Mesenchymal stem cell (in vitro differentiated cells and primary cell): ENCODE data around the gene KIF6.

ENCODE experiments used
- DNase-seq: peaks from one replicate; pipeline ENCODE4 v3.0.0-alpha.2; 2013
- H2AFZ ChIP-seq: one replicate; pipeline ENCODE4 v1.6.1; 2013; ENCODE audit warnings: low read depth, mild to moderate bottlenecking, control low read depth, inconsistent platforms, low read length, moderate library complexity
- H2AK5ac ChIP-seq: 2 replicates; pipeline ENCODE4 v1.6.1; 2013; ENCODE audit warnings: low read length, moderate library complexity, mild to moderate bottlenecking, inconsistent platforms; ENCODE audit not compliant: severe bottlenecking
- H2BK120ac ChIP-seq: one replicate; pipeline ENCODE4 v1.6.1; 2013; ENCODE audit warnings: low read depth, mild to moderate bottlenecking, inconsistent platforms, low read length, moderate library complexity
- H2BK12ac ChIP-seq, 2 experiments: one replicate each; pipeline ENCODE4 v1.6.1; 2013; ENCODE audit warnings: inconsistent platforms in 2 of 2, low read length in 2 of 2, mild to moderate bottlenecking in 2 of 2, moderate library complexity in 2 of 2, control low read depth in 1 of 2
- H2BK15ac ChIP-seq: one replicate; pipeline ENCODE4 v1.6.1; 2013; ENCODE audit warnings: mild to moderate bottlenecking, low read depth, inconsistent platforms; ENCODE audit not compliant: poor library complexity, severe bottlenecking
- H2BK5ac ChIP-seq: 2 replicates; pipeline ENCODE4 v1.6.1; 2013; ENCODE audit warnings: low read depth, mild to moderate bottlenecking, low read length, control low read depth, inconsistent platforms; ENCODE audit not compliant: poor library complexity, severe bottlenecking
- H3K14ac ChIP-seq, 2 experiments: one replicate each; pipeline ENCODE4 v1.6.1; 2013; ENCODE audit warnings: inconsistent platforms in 2 of 2, low read length in 2 of 2, control low read depth in 1 of 2, mild to moderate bottlenecking in 1 of 2, moderate library complexity in 1 of 2
- H3K18ac ChIP-seq, 2 experiments: one replicate each; pipeline ENCODE4 v1.6.1; 2013; ENCODE audit warnings: inconsistent platforms in 2 of 2, low read length in 2 of 2, control low read depth in 1 of 2, low read depth in 1 of 2, mild to moderate bottlenecking in 1 of 2
- H3K23ac ChIP-seq, 2 experiments: one replicate each; pipeline ENCODE4 v1.6.1; 2013; ENCODE audit warnings: inconsistent platforms in 2 of 2, low read length in 2 of 2, mild to moderate bottlenecking in 2 of 2, moderate library complexity in 2 of 2, control low read depth in 1 of 2
- H3K27ac ChIP-seq: 2 replicates; pipeline ENCODE4 v1.5.1; 2013; ENCODE audit warnings: mild to moderate bottlenecking, moderate library complexity, low read length, control low read depth, inconsistent platforms; ENCODE audit not compliant: poor library complexity, severe bottlenecking
- H3K27me3 ChIP-seq, 2 experiments: 2 replicates each; pipeline versions ENCODE4 v1.6.1 to v1.7.0; 2013; ENCODE audit warnings: low read length in 2 of 2, mild to moderate bottlenecking in 2 of 2, moderate library complexity in 2 of 2, control low read depth in 1 of 2, inconsistent platforms in 1 of 2; ENCODE audit not compliant: control insufficient read depth in 1 of 2, insufficient read depth in 1 of 2
- H3K36me3 ChIP-seq, 2 experiments: 2 replicates each; pipeline versions ENCODE4 v1.6.1 to v1.7.0; 2013; ENCODE audit warnings: low read length in 2 of 2, control low read depth in 1 of 2, inconsistent platforms in 1 of 2, low read depth in 1 of 2, mild to moderate bottlenecking in 1 of 2; ENCODE audit not compliant: insufficient read depth in 2 of 2, control insufficient read depth in 1 of 2
- H3K4ac ChIP-seq, 2 experiments: one replicate each; pipeline ENCODE4 v1.6.1; 2013; ENCODE audit warnings: inconsistent platforms in 2 of 2, low read length in 2 of 2, mild to moderate bottlenecking in 2 of 2, moderate library complexity in 2 of 2, control low read depth in 1 of 2, low read depth in 1 of 2
- H3K4me1 ChIP-seq: 2 replicates; pipeline ENCODE4 v1.6.1; 2013; ENCODE audit warnings: low read depth, low read length, control low read depth; ENCODE audit not compliant: control insufficient read depth, insufficient read depth
- H3K4me2 ChIP-seq: 2 replicates; pipeline ENCODE4 v1.6.1; 2013; ENCODE audit warnings: low read length, mild to moderate bottlenecking, inconsistent platforms; ENCODE audit not compliant: poor library complexity, severe bottlenecking
- H3K4me3 ChIP-seq, 2 experiments: 2 replicates each; pipeline versions ENCODE4 v1.5.1 to v1.7.0; 2013; ENCODE audit warnings: low read length in 2 of 2, mild to moderate bottlenecking in 2 of 2, control low read depth in 1 of 2, low read depth in 1 of 2; ENCODE audit not compliant: insufficient read depth in 1 of 2
- H3K79me1 ChIP-seq: replicated peaks from 2 replicates; pipeline ENCODE4 v1.6.1; 2013; ENCODE audit warnings: mild to moderate bottlenecking, control low read depth, low read length, inconsistent platforms; ENCODE audit not compliant: poor library complexity, severe bottlenecking
- H3K9ac ChIP-seq: 2 replicates; pipeline ENCODE4 v1.7.0; 2013; ENCODE audit warnings: mild to moderate bottlenecking, low read length, moderate library complexity
- H3K9me3 ChIP-seq: 2 replicates; pipeline ENCODE4 v1.7.0; 2013; ENCODE audit warnings: mild to moderate bottlenecking, low read length; ENCODE audit not compliant: control insufficient read depth
- H4K8ac ChIP-seq: one replicate; pipeline ENCODE4 v1.6.1; 2013; ENCODE audit warnings: inconsistent platforms, mild to moderate bottlenecking, low read length, moderate library complexity
- H4K91ac ChIP-seq: one replicate; pipeline ENCODE4 v1.6.1; 2013; ENCODE audit warnings: mild to moderate bottlenecking, low read length, inconsistent platforms
- WGBS: methylation state at CpG from one replicate; pipeline ENCODE4 v1.1.7; 2013; ENCODE audit warnings: mixed read lengths; 5-methylcytosine and 5-hydroxymethylcytosine counted together

The KIF6 gene

DNA sequence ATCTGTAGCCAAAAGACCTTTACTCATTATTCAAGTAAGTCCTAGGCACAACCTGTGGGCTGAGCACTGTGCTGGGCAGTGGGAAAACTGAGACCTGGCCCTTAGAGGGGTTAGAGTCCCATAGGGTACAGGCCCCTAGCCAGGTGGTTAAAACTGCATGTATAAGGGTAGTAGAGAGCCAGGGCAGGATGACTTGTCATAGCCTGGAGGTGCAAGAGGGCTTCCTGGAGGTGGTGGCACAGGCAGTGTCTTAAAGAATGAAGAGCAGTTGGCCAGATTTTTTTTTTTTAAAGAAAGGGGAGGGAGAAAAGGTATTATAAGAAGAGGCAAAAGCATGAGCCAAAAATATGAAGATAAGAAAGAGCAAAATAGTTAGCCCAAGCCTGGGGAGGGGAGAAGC, 226.2 kb downstream of the KIF6 start:
- Histone ChIP-seq H2BK15ac (peak overlapping the region; percentile 40), H3K9me3 (peaks cover 37% of the 10 kb centered on the region), H3K36me3 (no peaks in the 10 kb centered on the region), H2BK12ac (no peak overlapping the region), H3K9ac (no peak overlapping the region), H3K4me3 (no peak overlapping the region), H3K14ac (no peak overlapping the region), H4K8ac (no peak overlapping the region), H2AK5ac (no peak overlapping the region), H3K4ac (no peak overlapping the region), H3K27ac (no peak overlapping the region), H4K91ac (peak overlapping the region; percentile 49), H3K27me3 (no peaks in the 10 kb centered on the region), H3K79me1 (no peaks in the 10 kb centered on the region), H3K18ac (peak overlapping the region in 1 of 2 experiments; percentile 19), H2BK120ac (no peak overlapping the region), H3K4me2 (no peak overlapping the region), H2BK5ac (no peak overlapping the region), H3K23ac (no peak overlapping the region), H2AFZ (no peak overlapping the region), H3K4me1 (peaks cover 2% of the 10 kb centered on the region)
- no peak for DNase-seq

DNA sequence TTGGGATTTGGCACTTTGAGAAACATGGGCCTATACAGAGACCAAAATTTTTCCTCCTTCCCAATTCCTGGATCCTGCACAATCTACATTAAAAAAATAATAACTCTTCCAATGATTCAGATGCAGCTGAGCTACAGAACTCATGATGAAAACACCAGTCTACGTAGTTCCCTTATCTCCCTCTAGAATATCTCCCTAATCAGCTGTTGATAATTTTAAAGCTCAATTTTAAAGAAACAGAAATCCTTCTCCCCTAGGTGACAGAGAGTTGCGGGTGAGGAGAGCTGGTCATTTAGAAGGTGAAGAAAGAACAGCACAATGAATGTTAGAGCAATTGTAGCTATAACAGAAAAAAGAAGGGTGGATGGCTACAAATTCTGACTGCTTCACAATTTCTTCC, 227.1 kb downstream of the KIF6 start:
- Histone ChIP-seq H3K27me3 (no peaks in the 10 kb centered on the region), H2BK120ac (no peak overlapping the region), H2AK5ac (no peak overlapping the region), H4K8ac (no peak overlapping the region), H2BK12ac (no peak overlapping the region), H3K79me1 (no peaks in the 10 kb centered on the region), H3K36me3 (no peaks in the 10 kb centered on the region), H3K14ac (no peak overlapping the region), H3K4me1 (peaks cover 2% of the 10 kb centered on the region), H2BK5ac (no peak overlapping the region), H3K9ac (no peak overlapping the region), H3K4me2 (no peak overlapping the region), H3K23ac (no peak overlapping the region), H3K18ac (no peak overlapping the region), H3K9me3 (peaks cover 35% of the 10 kb centered on the region), H3K27ac (no peak overlapping the region), H2BK15ac (no peak overlapping the region), H3K4me3 (no peak overlapping the region), H4K91ac (no peak overlapping the region), H2AFZ (no peak overlapping the region), H3K4ac (no peak overlapping the region)
- WGBS = 78% methylated on average over 2 of the region's 2 CpGs
- DNase-seq = no peak

DNA sequence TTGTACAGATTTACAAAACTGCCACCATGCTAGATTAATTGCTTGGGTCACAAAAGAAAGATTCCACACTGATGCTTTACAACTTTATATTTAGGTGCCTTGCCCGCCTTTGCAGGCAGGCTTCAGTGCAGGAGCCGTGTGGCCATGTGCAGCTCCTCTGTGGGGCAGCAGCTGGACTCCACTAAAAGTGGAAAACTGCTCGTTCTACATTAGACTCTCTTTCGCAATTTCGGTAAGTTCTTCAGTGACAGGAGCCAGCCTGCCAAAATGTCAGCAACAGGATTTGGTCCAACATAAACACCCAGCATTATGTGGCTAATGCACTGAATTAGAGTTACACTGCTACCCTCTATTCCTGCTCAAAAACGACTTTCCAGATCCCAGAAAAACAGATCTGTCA, 228.3 kb downstream of the KIF6 start:
- no peak overlapping the region for H4K91ac ChIP-seq
- no peak overlapping the region for H2BK5ac ChIP-seq
- peak overlapping the region in 1 of 2 experiments; percentile 94 for H2BK12ac ChIP-seq
- no peak overlapping the region for H3K4me2 ChIP-seq
- peak overlapping the region in 1 of 2 experiments; percentile 45 for H3K18ac ChIP-seq
- H3K14ac ChIP-seq = no peak overlapping the region
- H3K4ac ChIP-seq = no peak overlapping the region
- no peak overlapping the region for H3K27ac ChIP-seq
- no peak overlapping the region for H2AK5ac ChIP-seq
- no peak overlapping the region for H3K23ac ChIP-seq
- peak; percentile 85 for DNase-seq
- no peaks in the 10 kb centered on the region for H3K36me3 ChIP-seq
- peak overlapping the region; percentile 90 for H2BK120ac ChIP-seq
- H2AFZ ChIP-seq = no peak overlapping the region
- no peaks in the 10 kb centered on the region for H3K27me3 ChIP-seq
- H3K4me1 ChIP-seq = peaks cover 2% of the 10 kb centered on the region
- WGBS = 28% methylated on average over 5 of the region's 6 CpGs
- H2BK15ac ChIP-seq = no peak overlapping the region
- H3K4me3 ChIP-seq = no peak overlapping the region
- peaks cover 23% of the 10 kb centered on the region for H3K9me3 ChIP-seq
- no peak overlapping the region for H3K9ac ChIP-seq
- no peak overlapping the region for H4K8ac ChIP-seq
- no peaks in the 10 kb centered on the region for H3K79me1 ChIP-seq

DNA sequence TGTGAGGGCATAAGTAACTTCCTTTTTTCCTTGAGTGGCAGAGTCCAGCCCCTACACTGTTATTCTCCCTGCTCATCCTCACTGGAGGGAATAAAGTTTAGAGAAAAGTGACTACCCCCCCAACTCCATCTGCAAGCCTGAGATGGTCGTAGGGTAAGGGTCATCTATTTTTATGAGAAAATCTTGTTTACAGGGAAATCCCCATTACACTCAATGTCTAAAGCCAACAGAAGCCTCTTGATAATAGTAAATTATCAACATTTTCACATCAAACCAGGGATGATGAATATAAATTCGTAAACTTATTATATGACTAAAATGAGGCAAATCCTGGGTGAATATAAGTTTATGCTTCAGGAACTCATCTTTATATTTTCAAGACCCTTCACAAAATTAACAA, 228.8 kb downstream of the KIF6 start:
- no peak overlapping the region for H3K27ac ChIP-seq
- no peak overlapping the region for H4K8ac ChIP-seq
- H2BK5ac ChIP-seq = no peak overlapping the region
- peak overlapping the region in 1 of 2 experiments; percentile 24 for H2BK12ac ChIP-seq
- peaks cover 18% of the 10 kb centered on the region for H3K9me3 ChIP-seq
- H3K27me3 ChIP-seq = no peaks in the 10 kb centered on the region
- DNase-seq = peak; percentile 26
- H2AFZ ChIP-seq = no peak overlapping the region
- H3K4ac ChIP-seq = no peak overlapping the region
- WGBS = no CpG with 5 or more reads among the region's 2 CpGs
- H3K23ac ChIP-seq = no peak overlapping the region
- no peak overlapping the region for H2BK15ac ChIP-seq
- H3K4me3 ChIP-seq = no peak overlapping the region
- no peaks in the 10 kb centered on the region for H3K36me3 ChIP-seq
- H3K4me2 ChIP-seq = no peak overlapping the region
- H3K14ac ChIP-seq = no peak overlapping the region
- H3K79me1 ChIP-seq = no peaks in the 10 kb centered on the region
- peaks cover 2% of the 10 kb centered on the region for H3K4me1 ChIP-seq
- H3K18ac ChIP-seq = no peak overlapping the region
- no peak overlapping the region for H2BK120ac ChIP-seq
- no peak overlapping the region for H3K9ac ChIP-seq
- no peak overlapping the region for H2AK5ac ChIP-seq
- no peak overlapping the region for H4K91ac ChIP-seq
